ENCODE data around the gene CDH8.
"Not testable (repeated sequence)": the region's sequence is repeated elsewhere in the genome, so short reads cannot be mapped to it uniquely, and the experiment has no call there.

The CDH8 gene

GRCh38 chr16:61791464-61791863 is 244.8 kb downstream of the CDH8 start:
- DNase-seq (ENCODE audit: low spot score): no peak

- DNase-seq (ENCODE audit: low spot score): not testable (repeated sequence)
Measured at GRCh38 chr16:61781855-61782254, 254.4 kb downstream of the CDH8 start.

GRCh38 chr16:61780161-61780560 is 256.1 kb downstream of the CDH8 start:
- peak; percentile 7 for DNase-seq (ENCODE audit: low spot score)

DNA sequence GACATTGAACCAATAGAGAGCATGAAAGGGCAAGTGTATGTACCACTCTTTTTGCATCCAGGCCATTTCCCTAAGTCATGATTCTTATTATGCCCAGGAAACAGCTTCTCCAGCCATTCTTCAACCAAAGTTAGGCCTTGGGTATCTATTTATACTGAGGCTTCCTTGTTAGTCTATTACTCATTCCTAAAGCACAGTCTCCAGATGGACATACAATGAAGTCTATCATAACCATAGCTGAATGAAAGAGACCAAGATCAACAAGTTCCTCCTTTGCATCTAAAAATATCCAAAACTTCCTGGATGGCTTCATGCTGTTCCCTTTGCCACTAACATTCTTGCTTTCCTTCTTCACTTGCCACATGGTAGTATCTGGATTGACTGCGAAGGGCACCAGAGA is 265.9 kb downstream of the CDH8 start:
- DNase-seq (ENCODE audit: low spot score): no peak

- DNase-seq (ENCODE audit: low spot score): no peak
Measured at GRCh38 chr16:61763991-61764390, 272.2 kb downstream of the CDH8 start.

DNA sequence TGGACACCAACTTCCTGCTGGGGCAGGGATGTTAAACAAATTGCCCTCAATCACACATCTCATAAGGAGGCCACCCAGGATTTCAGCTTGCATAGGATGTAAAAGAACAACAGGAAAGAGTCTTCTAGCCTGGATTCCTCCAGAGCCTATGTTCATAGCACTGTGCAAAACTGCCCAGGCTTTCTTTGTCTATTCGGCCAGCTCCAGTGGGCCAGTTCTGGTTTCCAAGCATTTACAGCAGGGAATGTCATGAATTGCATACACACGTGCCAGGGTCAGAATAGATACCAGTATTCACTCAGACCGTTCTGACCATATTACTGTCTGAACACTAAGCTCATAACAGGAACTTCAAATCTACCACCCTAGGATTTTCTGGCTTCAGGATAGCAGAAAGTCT is 273.2 kb downstream of the CDH8 start:
- DNase-seq (ENCODE audit: low spot score): no peak

DNA sequence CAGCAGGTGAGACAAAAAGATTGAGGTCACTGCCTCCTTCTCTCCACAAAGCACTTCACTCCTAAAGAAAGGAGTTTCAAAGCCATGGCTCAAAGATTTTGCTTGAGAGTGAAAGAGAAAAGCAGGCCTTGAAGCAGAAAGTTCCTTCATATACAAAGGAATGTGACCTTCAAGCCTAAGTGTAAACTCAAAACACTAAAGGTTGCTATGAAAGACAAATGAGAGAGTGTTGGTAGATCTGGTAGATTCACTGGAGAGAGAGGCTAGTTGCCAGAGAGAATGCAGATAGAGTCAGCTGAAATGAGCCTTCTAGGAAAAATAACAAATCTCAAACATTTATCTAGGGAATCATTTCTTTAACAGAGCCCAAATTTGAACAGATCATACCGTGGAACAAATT is 305.2 kb downstream of the CDH8 start:
- DNase-seq (ENCODE audit: low spot score): no peak

DNA sequence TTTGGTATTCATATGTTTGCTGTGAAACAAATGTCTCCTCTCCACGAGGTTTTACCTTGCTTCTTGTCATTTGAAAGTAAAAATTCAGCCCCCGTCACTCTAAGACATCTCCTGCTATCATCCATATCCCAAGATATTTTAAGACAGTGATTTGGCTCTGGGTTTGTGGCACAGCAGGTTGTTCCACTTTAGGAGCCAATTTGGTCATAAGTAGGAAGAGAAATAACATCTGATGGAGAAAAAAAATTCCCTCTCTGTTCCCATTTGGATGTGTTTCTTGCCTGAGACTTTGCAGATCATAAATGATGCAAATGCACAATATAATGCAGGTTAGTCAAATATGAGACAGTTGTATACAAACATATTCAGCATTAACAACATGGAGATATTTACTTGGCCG is 309.5 kb downstream of the CDH8 start:
- peak; percentile 15 for DNase-seq (ENCODE audit: low spot score)

DNA sequence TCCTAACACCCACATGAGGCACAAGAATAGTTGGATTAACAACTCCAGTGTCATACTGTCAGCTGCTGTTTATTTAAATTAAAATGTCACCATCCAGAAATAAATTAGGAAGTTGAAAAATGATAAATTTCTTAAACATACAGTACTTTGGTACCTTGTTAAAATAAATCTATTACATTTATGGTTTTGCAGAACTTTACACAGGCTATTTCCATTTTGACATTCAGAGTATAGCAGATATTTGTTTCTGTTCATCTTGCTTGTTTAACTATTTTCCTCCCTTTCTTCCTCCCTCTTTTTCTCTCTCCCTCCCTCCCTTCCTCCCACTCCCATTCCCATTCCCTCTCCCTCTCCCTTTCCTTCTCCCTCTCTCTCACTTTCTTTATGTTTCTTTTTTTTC is 310.1 kb downstream of the CDH8 start:
- DNase-seq (ENCODE audit: low spot score): no peak

GRCh38 chr16:61721544-61721943 is 314.7 kb downstream of the CDH8 start:
- DNase-seq (ENCODE audit: low spot score): no peak

GRCh38 chr16:61715393-61715792 is 320.8 kb downstream of the CDH8 start:
- no peak for DNase-seq (ENCODE audit: low spot score)

DNA sequence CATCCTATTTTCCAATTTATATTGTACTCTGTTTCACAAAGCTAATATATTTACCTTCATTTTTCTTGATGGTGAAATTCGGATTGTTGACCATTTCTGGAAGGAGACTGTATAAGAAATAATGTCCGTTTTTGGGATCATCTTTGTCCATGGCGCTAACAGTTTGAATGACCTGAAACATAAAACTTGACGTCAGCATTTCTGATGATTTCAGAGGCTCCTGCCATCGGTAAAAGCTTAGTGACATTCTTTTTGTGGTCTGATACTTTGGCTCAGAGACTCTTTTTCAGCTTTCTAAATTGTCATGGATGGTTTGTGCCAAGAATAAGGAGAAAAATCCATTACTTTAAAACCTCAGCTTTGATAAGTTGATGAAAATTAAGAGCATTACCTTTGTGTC is 322.5 kb downstream of the CDH8 start:
- DNase-seq (ENCODE audit: low spot score): no peak

DNA sequence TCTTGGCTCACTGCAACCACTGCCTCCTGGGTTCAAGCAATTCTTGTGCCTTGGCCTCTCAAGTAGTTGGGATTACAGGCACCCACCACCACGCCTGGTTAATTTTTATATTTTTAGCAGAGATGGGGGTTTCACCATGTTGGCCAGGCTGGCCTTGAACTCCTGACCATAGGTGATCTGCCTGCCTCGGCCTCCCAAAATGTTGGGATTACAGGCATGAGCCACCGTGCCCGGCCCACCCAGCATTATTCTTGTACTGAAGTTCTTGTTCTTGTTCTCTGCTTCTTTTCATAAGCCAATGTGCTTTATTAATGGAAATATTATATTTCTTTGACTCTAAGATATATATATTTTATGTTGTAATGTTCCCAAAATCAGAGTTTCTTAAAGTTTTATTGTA is 336.6 kb downstream of the CDH8 start:
- DNase-seq (ENCODE audit: low spot score): not testable (repeated sequence)

DNA sequence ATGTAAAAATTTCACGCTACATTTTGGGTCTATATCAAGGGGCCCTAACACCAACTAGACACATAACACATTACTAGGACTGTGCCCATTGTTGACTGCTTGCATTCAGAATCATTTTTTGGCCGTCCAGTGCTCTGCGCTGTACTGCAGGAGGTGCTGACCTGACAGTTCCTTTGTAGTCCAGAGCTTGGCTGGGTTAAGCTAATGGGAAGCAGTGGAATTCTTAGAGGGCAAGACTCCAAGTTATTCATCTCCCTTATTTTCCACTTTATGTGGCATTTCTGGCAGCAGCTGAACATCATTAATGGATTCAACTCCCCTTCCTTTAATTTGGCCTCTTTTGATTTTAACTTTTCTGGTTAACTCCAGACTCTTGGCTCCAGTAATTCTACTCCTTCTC is 351.7 kb downstream of the CDH8 start:
- no peak for DNase-seq (ENCODE audit: low spot score)

DNA sequence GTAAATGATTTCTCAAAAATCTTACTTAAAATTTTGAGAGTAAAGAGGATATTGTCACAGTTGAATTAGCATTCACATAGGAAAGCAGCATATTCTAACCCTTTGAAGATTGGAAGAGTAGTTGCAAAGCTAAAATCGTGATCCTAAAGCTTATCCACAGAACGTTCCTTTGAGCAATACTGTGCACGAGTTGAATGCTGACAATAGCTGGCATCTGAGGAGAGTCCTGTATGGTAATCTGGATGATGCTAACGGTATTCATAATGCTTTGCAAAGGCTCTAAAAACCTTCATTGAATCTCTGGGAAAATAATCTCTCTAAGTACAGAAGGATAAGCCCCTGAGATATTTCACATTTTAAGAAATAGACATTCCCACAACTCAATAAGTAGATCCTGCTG is 354.6 kb downstream of the CDH8 start:
- DNase-seq (ENCODE audit: low spot score): peak; percentile 50

GRCh38 chr16:61681124-61681523 is 355.1 kb downstream of the CDH8 start:
- DNase-seq (ENCODE audit: low spot score): no peak

- no peak for DNase-seq (ENCODE audit: low spot score)
Measured at GRCh38 chr16:61678182-61678581, 358.1 kb downstream of the CDH8 start.

- DNase-seq (ENCODE audit: low spot score): no peak
Measured at GRCh38 chr16:61677776-61678175, 358.5 kb downstream of the CDH8 start.

GRCh38 chr16:61676740-61677139 is 359.5 kb downstream of the CDH8 start:
- no peak for DNase-seq (ENCODE audit: low spot score)

DNA sequence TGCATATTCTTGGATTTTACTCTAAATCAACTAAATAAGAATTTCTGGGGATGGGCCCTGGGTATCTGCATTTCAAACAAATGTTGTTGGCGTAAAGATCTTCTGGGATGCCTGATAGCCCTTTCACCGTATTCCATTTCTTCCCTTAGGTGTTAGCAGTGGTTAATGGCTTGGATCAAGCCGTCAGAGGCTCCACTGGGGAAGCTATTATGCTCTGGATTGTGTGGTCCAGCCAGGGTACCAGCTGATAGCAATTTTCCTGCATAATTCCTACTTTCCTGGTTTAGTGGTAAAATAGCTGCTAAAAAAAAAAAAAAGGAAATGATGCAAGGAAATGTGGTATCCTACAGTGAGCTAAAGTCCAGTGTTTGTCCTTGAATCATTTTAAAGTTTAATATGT is 365.1 kb downstream of the CDH8 start:
- no peak for DNase-seq (ENCODE audit: low spot score)

- no peak for DNase-seq (ENCODE audit: low spot score)
Measured at GRCh38 chr16:61665512-61665911, 370.7 kb downstream of the CDH8 start.

GRCh38 chr16:61659936-61660335 is 376.3 kb downstream of the CDH8 start:
- no peak for DNase-seq (ENCODE audit: low spot score)

GRCh38 chr16:61654962-61655361 is 381.3 kb downstream of the CDH8 start:
- peak; percentile 85 for DNase-seq (ENCODE audit: low spot score)

GRCh38 chr16:61653544-61653943 is 382.7 kb downstream of the CDH8 start:
- no peak for DNase-seq (ENCODE audit: low spot score)

DNA sequence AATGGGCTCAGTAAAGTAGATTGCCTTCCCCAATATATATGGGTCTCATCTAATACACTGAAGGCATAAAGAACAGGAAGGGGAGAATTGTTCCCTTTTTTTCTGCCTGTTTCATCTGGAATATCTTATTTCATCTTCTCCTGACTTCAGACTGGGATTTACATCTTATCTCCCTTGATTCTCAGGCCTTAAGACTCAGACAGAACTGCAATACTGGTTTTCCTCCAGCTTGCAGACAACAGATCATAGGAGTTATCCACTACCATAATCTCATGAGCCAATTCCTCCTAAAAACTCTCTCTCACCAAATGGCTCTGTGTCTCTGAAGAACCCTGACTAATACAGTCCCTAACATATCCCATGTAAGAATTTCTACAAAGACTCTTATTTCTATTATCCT is 390.7 kb downstream of the CDH8 start:
- no peak for DNase-seq (ENCODE audit: low spot score)

Data from Ammon's horn (tissue), 1 donor.